ENCODE results near the gene APCDD1L. TPM values are rescaled to one million over a fixed set of nuclear protein-coding genes. Genes with fewer than 3 reads are reported as not detected.

Gene APCDD1L
- total and polyA plus RNA-seq, 2 experiments from 2014 or later = 0.23 TPM; not detected in 1

DNA sequence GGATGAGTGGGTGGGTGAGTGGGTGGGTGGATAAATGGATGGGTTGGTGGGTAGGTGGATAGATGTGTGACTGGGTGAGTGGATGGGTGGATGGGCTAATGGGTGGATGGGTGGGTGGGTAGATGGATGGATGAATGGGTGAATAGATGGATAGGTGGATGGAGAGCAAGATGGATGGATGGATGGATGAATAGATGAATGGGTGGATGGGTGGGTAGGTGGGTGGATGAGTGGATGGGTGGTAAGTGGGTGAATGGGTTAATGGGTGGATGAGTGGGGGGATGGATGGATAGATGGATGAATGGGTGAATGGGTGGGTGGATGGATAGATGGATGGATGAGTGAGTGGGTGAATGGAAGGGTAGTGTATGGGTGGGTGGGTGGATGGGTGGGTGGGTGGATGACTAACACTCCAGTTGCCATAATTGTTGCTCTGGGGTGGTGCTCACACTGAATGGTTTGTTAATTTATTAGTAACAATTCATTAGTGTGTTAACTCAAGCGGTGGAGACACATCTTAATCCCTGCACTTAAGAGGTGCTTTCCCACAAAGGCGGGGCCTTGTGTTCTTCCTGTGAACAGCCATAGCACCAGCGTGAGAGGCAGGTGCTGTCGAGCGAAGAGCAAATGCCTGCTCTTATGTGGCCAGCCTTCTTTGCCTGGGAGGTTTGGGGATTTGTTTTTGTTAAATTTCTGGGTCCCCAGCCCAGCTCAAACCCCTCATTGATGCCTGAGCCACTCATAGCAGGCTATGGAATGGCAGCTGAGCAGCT is 4.9 kb upstream of the APCDD1L start:
- H3K27me3 ChIP-seq = peaks cover 21% of the 10 kb centered on the region
- no peaks in the 10 kb centered on the region for H3K36me3 ChIP-seq (replicated peaks; ENCODE audit: insufficient read depth, low read depth)
- H3K79me2 ChIP-seq = no peaks in the 10 kb centered on the region
- H2AFZ ChIP-seq = no peak overlapping the region
- H3K9me2 ChIP-seq (replicated peaks; ENCODE audit: insufficient read depth) = no peaks in the 10 kb centered on the region
- H3K4me1 ChIP-seq (ENCODE audit: insufficient read depth) = no peaks in the 10 kb centered on the region
- no peak for DNase-seq (ENCODE audit: low spot score)
- 90% methylated on average over 5 of the region's 5 CpGs for WGBS (ENCODE audit: low lambda C conversion rate, missing lambda C conversion rate)
- no peak overlapping the region for H3K27ac ChIP-seq
- H3K4me2 ChIP-seq = no peak overlapping the region
- no peaks in the 10 kb centered on the region for H4K20me1 ChIP-seq (ENCODE audit: insufficient read depth, poor library complexity, severe bottlenecking)
- no peaks in the 10 kb centered on the region for H3K9me3 ChIP-seq (ENCODE audit: low read depth)
- H3K4me3 ChIP-seq = no peak overlapping the region
- no peak for TF ChIP-seq EZH2 (IDR thresholded peaks at IDR 0.05; ENCODE audit: borderline replicate concordance)
- TF ChIP-seq, protein P1, sequence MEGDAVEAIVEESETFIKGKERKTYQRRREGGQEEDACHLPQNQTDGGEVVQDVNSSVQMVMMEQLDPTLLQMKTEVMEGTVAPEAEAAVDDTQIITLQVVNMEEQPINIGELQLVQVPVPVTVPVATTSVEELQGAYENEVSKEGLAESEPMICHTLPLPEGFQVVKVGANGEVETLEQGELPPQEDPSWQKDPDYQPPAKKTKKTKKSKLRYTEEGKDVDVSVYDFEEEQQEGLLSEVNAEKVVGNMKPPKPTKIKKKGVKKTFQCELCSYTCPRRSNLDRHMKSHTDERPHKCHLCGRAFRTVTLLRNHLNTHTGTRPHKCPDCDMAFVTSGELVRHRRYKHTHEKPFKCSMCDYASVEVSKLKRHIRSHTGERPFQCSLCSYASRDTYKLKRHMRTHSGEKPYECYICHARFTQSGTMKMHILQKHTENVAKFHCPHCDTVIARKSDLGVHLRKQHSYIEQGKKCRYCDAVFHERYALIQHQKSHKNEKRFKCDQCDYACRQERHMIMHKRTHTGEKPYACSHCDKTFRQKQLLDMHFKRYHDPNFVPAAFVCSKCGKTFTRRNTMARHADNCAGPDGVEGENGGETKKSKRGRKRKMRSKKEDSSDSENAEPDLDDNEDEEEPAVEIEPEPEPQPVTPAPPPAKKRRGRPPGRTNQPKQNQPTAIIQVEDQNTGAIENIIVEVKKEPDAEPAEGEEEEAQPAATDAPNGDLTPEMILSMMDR (IDR thresholded peaks at IDR 0.05; ENCODE audit: poor library complexity) = no peak

DNA sequence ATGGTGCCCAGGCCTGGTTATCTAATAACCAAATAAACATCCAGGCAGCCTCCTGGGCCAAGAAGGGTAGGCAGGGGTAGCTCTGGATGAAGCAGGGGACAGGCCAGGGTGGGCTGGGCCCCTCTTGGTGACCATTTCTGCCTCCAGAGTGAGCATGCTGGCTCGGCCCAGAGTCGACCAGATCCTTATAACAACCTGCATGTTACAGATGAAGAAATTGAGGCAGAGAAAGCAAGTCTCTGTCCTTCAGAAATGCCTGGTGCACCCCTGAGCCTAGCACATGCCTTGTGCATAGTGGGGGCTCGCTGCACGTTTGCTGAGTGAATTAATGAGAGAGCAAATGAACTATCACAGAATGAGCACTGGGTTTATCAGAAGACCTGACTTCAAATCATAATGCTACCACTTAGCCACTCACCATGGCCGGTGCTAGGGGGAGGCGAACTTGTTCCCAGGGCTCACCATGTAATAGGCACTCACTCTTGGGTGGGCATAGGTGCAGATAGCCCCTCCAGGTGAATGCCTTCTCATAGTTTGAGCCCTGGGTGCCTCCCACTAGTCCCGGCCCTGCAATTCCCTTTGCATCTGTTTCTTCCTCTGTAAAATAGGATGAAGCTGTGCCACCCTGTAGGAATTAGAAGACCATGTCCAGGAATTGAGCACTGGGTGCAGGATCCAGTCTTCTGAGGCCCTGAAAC is 3.8 kb upstream of the APCDD1L start:
- no peak for DNase-seq (ENCODE audit: low spot score)
- no peak overlapping the region for H3K4me2 ChIP-seq
- H3K9me3 ChIP-seq (ENCODE audit: low read depth) = no peaks in the 10 kb centered on the region
- no peak overlapping the region for H2AFZ ChIP-seq
- no peaks in the 10 kb centered on the region for H3K4me1 ChIP-seq (ENCODE audit: insufficient read depth)
- H3K27ac ChIP-seq = no peak overlapping the region
- TF ChIP-seq, protein P1 (IDR thresholded peaks at IDR 0.05; ENCODE audit: poor library complexity) = no peak
- no peak for TF ChIP-seq EZH2phosphoT487 (IDR thresholded peaks at IDR 0.05; ENCODE audit: low read depth, severe bottlenecking, unreplicated experiment)
- no peak for TF ChIP-seq EZH2 (IDR thresholded peaks at IDR 0.05; ENCODE audit: borderline replicate concordance)
- no peaks in the 10 kb centered on the region for H3K79me2 ChIP-seq
- no peak overlapping the region for H3K4me3 ChIP-seq
- H4K20me1 ChIP-seq (ENCODE audit: insufficient read depth, poor library complexity, severe bottlenecking) = no peaks in the 10 kb centered on the region
- H3K9me2 ChIP-seq (replicated peaks; ENCODE audit: insufficient read depth) = no peaks in the 10 kb centered on the region
- no peaks in the 10 kb centered on the region for H3K36me3 ChIP-seq (replicated peaks; ENCODE audit: insufficient read depth, low read depth)
- WGBS (ENCODE audit: low lambda C conversion rate, missing lambda C conversion rate) = 80% methylated on average over 7 of the region's 7 CpGs
- peaks cover 32% of the 10 kb centered on the region for H3K27me3 ChIP-seq

DNA sequence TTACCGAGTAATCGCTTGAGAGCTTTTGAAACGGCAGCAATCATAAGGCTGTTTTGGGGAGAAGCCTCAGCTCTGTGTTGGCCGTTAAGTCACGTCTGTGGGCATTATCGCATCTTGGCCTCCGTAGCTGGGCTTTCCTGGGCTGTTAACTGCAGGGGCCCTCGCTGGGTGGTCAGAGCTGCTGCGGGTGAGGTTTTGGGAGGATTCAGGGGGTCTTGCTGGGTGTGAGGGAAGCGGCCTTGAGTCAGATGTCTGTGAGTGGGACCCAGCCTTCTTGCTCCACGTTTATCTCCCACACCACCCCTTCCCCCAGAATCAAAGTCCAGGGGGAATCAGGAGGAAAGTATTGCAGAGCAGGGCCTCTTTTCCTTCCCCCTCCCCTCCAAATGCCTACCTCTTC is 3.2 kb upstream of the APCDD1L start:
- H4K20me1 ChIP-seq (ENCODE audit: insufficient read depth, poor library complexity, severe bottlenecking) = no peaks in the 10 kb centered on the region
- H2AFZ ChIP-seq = no peak overlapping the region
- H3K4me1 ChIP-seq (ENCODE audit: insufficient read depth) = no peaks in the 10 kb centered on the region
- peaks cover 39% of the 10 kb centered on the region for H3K27me3 ChIP-seq
- no peaks in the 10 kb centered on the region for H3K36me3 ChIP-seq (replicated peaks; ENCODE audit: insufficient read depth, low read depth)
- H3K79me2 ChIP-seq = no peaks in the 10 kb centered on the region
- no peak overlapping the region for H3K27ac ChIP-seq
- H3K4me3 ChIP-seq = no peak overlapping the region
- TF ChIP-seq, protein P1 (IDR thresholded peaks at IDR 0.05; ENCODE audit: poor library complexity) = no peak
- no peak for TF ChIP-seq EZH2 (IDR thresholded peaks at IDR 0.05; ENCODE audit: borderline replicate concordance)
- TF ChIP-seq EZH2phosphoT487 (IDR thresholded peaks at IDR 0.05; ENCODE audit: low read depth, severe bottlenecking, unreplicated experiment) = no peak
- H3K9me2 ChIP-seq (replicated peaks; ENCODE audit: insufficient read depth) = no peaks in the 10 kb centered on the region
- H3K4me2 ChIP-seq = no peak overlapping the region
- 62% methylated on average over 11 of the region's 11 CpGs for WGBS (ENCODE audit: low lambda C conversion rate, missing lambda C conversion rate)
- H3K9me3 ChIP-seq (ENCODE audit: low read depth) = no peaks in the 10 kb centered on the region
- DNase-seq (ENCODE audit: low spot score) = no peak
